Stimulated activated CD8-positive, alpha-beta memory T cell treated with anti-CD3 and anti-CD28 coated beads, Interleukin-7, amount 100 ng/mL, for 48 hours (primary cell): Measurements from ENCODE around the gene CAMTA2.
A peak's percentile ranks its signal among the peaks of the same experiment; 100 is the strongest.
"Not testable (repeated sequence)": the region's sequence is repeated elsewhere in the genome, so short reads cannot be mapped to it uniquely, and the experiment has no call there.

Experiments
- DNase-seq, 2 donors: peaks; one replicate each; pipeline ENCODE4 v3.0.0-alpha.2; 2020; ENCODE audit warnings: low read depth in 1 of 2; ENCODE audit errors: extremely low read depth in 1 of 2

The CAMTA2 gene

GRCh38 chr17:4986951-4987766 is at the start of gene CAMTA2:
Gene CAMTA2 (minus strand): TSS chr17:4987675. CDS start chr17:4986222, 1,453 bp downstream.
- DNase-seq: peak; percentile 77 to 84

DNA sequence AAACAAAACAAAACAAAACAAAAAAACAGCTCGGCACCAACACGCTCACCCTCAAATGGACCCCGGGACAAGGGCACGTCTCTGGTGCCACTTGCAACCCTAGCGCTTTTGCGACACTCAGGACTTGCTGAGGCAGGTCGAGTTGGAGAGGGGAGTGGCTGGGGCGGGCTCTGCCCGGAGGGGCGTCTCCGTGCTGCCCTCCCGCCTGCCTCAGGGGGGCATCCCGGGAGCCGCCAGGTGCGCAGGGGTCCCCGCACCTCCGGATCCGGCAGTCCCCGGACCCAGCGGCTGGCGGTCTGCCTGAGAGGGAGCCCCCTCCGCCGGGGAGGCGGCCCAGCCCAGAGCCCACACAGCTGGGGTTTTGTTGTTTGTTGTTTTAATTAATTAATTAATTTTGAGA is 47.8 kb upstream of the CAMTA2 start, which contains the start of gene SLC52A1:
Gene SLC52A1, minus strand, starts transcription at position 112 of the 400 bp plus-strand sequence. CDS start 820 bp downstream, outside the sequence.
- DNase-seq: no peak

DNA sequence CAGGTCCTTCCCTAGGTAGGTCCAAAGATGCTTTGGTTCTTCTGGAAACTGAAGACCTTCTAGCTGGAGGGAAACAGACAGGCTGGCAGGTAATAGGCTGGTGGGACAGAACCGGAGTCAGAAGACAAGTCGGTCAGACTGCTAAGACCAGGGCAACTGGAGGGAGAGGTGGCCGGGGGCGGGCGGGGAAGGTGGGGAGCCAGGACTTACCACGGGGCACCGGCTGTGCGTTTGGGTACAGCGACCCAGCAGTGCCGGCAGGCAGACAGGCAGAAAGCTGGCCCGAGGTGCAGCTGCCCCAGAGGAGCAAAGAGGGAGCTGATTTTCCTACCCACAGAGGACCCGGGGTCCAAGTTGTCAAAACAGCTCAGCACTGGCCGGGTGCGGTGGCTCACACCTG is 47.2 kb upstream of the CAMTA2 start:
- no peak for DNase-seq

DNA sequence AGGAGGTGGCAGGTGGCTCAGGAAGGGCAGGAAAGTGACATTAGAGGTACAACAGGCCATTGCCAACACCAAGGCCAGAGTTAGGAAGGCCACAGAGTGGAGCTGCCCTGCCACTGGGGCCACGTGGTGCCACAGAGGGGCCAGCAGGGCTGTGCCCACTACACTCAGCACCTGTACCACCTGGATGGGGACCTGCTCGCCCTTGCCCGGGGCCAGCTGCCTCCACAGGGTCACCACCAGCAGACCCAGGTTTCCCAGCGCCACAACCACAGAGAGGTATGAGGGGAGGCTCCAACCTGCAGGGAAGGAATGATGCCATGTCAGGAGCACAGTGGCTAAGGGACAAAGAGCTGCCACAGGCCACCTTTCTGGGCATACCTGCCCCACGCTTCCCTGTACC is 46.6 kb upstream of the CAMTA2 start:
- DNase-seq: no peak

DNA sequence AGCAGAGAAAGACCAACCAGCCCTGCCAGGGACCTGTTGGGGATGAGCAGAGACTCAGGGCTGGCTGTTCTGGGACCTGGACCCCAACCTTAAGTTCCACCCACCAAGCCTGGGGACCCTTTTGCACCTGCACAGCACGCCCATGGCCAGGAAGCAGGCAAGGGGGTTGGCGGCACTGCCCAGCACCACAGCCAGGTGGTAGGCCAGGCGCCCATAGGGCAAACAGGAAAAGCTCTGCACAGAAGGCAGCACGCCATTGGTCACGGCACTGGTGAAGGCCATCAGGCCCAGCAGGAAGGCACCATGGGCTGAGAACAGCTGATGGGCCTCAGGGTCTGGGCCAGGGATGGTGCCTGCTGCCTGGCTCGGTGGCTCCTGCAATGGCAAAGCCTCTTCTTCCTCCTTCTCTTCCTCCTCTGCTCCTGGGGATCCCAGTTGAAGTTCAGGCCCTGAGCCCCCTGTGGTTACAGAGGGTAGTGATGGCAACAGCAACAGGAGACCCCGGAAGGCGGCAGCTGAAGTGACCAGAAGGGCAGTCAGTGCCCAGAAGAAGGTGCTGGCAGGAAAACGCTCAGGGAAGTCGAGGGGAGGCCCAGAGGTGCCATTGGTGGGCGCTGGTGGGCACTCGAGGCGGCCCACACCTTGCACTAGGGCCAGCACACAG is 46.0 kb upstream of the CAMTA2 start:
- no peak for DNase-seq

GRCh38 chr17:5032865-5033264 is 45.4 kb upstream of the CAMTA2 start:
- DNase-seq: no peak

DNA sequence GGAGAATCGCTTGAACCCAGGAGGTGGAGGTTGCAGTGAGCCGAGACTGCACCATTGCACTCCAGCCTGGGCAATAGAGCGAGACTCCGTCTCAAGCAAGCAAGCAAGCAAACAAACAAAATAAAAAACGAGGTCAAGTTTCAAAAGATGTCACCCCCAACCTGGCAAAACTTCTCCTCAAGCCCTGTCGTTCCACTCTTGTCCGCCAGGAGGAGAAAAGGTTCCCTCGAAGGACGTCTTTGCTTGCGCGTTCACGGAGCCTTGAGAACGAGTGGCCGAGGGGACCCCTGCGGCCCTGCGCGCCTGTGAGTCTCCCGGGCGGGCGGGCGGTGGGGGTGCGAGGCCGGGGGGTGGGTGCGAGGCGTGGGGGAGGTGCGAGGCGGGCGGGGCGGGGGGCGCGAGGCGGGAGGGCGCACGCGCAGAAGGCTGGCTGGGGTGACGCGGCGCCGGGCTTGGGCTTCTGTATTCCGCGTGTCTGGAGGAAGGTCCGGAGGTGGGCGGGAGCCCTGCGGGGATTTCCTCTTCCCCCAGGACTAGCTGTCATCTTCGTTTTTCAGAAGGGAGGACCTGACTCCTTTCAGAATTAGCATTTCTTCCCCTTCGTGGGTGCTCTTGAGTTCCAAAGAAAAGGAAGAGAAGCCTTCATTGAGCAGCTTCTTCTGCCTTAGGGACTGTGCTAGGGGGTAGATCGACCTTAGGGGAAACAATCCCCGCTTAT is 44.0 kb upstream of the CAMTA2 start:
- peak; percentile 71 to 82 for DNase-seq

DNA sequence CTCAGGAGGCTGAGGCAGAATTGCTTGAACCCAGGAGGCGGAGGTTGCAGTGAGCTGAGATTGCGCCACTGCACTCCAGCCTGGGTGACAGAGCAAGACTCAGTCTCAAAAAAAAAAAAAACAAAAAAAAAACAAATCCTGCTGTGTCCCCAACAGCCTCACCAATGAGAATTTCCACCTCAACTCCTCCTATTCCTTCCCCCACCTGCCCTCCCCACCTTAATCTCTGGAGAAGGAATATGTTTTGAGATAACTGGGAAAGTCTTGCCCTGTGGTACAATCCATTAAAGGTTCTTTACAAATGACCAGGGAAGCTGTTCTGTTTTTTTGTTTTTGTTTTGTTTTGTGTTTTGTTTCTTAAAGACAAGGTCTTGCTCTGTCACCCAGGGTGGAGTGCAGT is 42.7 kb upstream of the CAMTA2 start:
- not testable (repeated sequence) for DNase-seq

DNA sequence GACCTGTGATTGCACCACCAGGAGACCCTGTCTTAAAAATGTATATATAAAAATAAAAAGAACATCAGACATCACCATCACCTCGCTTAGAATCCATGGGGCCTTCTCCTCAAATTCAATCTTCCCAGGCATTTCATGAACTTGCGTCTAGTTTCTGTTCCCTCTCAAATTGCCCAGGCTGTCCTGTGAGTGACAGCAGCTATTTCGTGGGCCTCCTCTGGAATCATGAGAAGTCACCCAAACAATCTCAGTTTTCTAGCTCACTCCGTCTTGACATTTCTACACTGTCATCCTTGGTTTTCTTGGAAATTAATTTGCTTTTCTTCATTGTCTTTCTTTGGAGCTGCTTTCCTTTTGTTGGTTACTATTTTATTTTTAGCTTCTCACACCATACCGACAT is 40.4 kb upstream of the CAMTA2 start:
- DNase-seq: no peak

DNA sequence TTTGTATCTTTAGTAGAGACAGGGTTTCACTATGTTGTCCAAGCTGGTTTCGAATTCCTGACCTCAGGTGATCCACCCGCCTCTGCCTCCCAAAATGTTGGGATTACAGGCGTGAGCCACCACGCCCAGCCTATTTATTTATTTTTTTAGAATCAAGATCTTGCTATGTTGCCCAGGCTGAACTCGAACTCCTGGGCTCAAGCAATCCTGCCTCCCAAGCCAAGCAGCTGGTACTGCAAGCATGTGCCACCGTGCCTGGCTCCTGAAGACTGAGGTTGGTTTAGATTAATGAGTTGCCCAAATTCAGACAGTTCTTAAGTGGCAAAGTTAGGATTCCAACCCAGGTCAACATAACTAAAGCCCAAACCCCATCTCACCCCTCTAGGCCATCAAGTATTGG is 39.8 kb upstream of the CAMTA2 start:
- no peak for DNase-seq

DNA sequence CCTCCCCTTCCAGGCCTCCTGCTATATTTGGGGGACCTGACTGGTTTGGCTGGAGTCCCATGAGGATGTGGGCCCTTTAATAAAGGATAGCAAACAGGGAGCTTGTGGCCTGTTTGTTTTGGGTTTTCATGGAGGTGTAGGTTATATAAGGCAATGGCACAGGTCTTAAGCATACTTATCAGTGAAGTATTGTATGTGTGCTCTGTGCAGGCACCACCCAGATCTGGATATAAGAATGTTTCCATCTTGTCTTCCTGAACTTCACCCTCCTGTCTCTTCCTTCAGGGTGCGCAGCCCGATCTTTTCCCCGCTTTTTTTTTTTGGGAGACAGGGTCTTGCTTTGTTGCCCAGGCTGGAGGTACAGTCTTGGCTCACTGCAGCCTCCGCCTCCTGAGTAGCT is 37.1 kb upstream of the CAMTA2 start:
- DNase-seq: no peak

GRCh38 chr17:5023588-5024147 is 36.2 kb upstream of the CAMTA2 start:
- DNase-seq: no peak

DNA sequence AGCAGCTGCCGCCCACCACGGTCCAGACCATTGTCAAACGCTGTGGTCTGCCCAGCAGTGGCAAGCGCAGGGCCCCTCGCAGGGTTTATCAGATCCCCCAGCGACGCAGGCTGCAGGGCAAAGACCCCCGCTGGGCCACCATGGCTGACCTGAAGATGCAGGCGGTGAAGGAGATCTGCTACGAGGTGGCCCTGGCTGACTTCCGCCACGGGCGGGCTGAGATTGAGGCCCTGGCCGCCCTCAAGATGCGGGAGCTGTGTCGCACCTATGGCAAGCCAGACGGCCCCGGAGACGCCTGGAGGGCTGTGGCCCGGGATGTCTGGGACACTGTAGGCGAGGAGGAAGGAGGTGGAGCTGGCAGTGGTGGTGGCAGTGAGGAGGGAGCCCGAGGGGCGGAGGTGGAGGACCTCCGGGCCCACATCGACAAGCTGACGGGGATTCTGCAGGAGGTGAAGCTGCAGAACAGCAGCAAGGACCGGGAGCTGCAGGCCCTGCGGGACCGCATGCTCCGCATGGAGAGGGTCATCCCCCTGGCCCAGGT is 34.8 kb upstream of the CAMTA2 start:
- DNase-seq: no peak

GRCh38 chr17:5020502-5021023 is 33.1 kb upstream of the CAMTA2 start:
- DNase-seq: no peak

GRCh38 chr17:5019475-5019956 is 32.0 kb upstream of the CAMTA2 start:
- DNase-seq: peak in 1 of 2 donors; percentile 46

DNA sequence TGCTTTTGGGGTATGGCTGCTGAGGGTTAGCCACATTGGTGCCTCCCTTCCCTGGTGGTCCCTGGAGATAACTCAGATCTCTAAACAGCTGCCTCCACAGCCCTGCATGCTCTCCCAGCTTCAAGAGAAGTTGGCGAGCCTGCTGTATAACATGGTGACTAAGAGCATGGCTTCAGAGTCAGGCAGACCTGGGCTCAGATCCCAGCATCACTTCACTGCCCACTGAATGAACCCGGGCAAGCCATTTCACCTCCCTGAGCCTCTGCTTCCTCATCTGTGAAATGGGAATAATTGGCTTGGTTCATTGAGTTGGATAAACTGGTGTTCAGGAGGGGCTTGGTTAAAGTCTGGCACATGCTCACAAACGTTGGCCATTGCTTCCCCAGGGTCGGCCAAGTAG is 26.9 kb upstream of the CAMTA2 start:
- no peak for DNase-seq

DNA sequence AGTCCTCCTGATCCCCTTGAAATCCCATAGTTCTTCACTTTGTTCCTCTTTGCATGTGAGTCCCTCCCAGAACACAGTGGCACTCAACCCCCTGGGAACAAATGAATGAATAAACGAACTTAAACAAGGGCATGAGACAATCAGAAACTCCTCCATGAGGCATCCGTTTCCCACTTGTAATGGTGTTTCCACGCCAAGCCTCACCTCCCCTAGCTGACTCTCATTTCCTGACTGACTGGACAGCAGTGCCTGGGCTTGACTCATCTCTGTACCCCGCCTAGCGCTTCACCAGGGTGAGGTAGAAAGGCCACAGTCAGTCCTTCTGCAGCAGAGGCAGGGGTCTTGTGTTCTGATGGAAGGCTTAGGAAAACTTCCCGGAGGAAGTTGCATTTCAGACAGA is 24.5 kb upstream of the CAMTA2 start:
- DNase-seq: peak in 1 of 2 donors; percentile 40

DNA sequence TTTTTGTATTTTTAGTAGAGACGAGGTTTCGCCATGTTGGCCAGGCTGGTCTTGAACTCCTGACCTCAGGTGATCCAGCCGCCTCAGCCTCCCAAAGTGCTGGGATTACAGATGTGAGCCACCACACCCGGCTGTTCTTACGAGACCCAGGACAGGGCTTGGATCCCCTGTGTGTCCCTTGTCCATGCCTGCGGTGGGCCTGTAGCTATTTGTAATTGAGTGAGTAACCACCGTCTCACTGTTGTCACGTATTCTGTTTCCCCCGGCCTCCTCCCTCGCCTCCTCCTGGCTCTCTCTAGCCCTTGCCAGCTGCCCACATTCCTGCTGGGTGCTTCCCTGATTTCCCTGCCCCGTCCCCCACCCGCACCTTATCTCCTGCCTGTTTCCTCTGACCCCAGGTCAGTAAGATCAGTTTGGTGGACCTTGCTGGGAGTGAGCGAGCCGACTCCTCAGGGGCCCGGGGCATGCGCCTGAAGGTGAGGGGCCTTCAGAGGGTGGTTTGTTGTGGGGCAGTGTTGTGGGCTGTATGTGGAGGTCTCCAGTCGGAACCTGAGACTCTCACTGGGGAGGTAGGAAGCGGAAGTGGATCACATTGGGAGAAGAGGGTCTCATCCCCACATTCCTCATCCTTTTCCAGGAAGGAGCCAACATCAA is 15.9 kb upstream of the CAMTA2 start:
- DNase-seq: no peak

GRCh38 chr17:5002121-5002788 is 14.8 kb upstream of the CAMTA2 start:
- DNase-seq: no peak

DNA sequence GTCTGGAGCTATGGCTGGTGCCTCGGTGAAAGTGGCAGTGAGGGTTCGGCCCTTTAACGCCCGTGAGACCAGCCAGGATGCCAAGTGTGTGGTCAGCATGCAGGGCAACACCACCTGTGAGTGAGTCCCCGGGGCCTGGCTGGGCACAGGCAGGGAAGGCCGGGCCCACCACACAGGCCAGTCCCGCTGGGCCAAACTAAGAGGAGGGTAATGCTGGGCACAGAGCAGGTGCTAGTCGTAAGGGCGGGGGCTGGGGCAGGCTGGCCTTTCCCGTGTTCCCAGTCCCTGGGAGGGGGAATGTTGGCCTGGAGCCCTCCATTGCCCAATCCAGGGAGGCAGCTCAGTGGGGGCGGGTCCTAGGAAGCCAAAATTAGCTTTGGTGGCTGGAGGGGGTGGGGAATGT is 12.8 kb upstream of the CAMTA2 start:
- DNase-seq: no peak
